ENCODE results near the gene TMC8.

DNA sequence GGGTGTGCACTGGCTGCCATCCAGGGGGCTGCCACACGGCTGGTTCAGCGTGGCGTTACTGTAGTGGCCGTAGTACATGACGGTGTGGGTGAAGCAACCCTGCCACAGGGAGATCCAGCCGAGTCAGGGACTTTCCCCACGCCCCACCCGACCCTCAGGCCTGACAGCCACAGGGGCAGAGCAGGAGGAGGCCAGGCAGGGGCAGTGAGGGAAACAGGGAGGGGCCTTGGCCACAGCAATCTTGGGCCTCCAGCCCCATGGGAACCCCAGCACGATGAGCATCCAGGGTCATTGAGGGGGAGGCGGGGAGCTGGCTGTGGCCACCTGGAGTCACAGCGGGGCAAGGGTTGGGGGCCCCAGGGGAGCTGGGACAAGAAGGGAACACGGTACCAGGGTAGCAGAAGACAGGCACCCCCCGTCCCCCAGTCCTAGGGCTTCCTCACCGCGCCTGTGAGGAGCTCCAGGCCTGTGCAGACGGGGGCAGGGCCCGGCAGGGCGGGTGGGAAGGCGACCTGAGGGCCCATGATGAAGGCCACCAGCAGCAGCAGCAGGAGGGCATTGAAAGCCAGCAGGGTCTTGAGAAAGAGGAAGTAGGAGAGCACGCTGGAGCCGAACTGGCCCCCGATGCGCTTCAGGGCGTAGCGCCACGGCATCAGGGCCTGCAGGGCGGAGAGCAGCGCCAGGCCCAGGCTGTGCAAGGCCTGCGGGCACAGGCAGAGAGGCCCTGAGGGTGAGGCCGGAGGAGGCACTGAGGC is 6.3 kb upstream of the TMC8 start:
- TF ChIP-seq ESRRA (IDR thresholded peaks at IDR 0.05; ENCODE audit: borderline replicate concordance, low read length) (no peak), CEBPB (IDR thresholded peaks at IDR 0.05) (no peak), MYC (IDR thresholded peaks at IDR 0.05; ENCODE audit: borderline replicate concordance, low read length) (no peak), POLR2A (IDR thresholded peaks at IDR 0.05; ENCODE audit: low read length) (no peak), JUNB (IDR thresholded peaks at IDR 0.05) (no peak), SMC3 (IDR thresholded peaks at IDR 0.05) (no peak), EP300 (IDR thresholded peaks at IDR 0.05) (no peak), CHD4 (IDR thresholded peaks at IDR 0.05; ENCODE audit: borderline replicate concordance) (no peak), RAD21 (conservative IDR thresholded peaks at IDR 0.05 in 1 of 2, IDR thresholded peaks at IDR 0.05 in 1 of 2) (no peak)
- TF ChIP-seq, protein P1, sequence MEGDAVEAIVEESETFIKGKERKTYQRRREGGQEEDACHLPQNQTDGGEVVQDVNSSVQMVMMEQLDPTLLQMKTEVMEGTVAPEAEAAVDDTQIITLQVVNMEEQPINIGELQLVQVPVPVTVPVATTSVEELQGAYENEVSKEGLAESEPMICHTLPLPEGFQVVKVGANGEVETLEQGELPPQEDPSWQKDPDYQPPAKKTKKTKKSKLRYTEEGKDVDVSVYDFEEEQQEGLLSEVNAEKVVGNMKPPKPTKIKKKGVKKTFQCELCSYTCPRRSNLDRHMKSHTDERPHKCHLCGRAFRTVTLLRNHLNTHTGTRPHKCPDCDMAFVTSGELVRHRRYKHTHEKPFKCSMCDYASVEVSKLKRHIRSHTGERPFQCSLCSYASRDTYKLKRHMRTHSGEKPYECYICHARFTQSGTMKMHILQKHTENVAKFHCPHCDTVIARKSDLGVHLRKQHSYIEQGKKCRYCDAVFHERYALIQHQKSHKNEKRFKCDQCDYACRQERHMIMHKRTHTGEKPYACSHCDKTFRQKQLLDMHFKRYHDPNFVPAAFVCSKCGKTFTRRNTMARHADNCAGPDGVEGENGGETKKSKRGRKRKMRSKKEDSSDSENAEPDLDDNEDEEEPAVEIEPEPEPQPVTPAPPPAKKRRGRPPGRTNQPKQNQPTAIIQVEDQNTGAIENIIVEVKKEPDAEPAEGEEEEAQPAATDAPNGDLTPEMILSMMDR (IDR thresholded peaks at IDR 0.05) = no peak
- TF ChIP-seq, protein P2, sequence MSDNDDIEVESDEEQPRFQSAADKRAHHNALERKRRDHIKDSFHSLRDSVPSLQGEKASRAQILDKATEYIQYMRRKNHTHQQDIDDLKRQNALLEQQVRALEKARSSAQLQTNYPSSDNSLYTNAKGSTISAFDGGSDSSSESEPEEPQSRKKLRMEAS (IDR thresholded peaks at IDR 0.05) = no peak
- TF ChIP-seq, protein P3, sequence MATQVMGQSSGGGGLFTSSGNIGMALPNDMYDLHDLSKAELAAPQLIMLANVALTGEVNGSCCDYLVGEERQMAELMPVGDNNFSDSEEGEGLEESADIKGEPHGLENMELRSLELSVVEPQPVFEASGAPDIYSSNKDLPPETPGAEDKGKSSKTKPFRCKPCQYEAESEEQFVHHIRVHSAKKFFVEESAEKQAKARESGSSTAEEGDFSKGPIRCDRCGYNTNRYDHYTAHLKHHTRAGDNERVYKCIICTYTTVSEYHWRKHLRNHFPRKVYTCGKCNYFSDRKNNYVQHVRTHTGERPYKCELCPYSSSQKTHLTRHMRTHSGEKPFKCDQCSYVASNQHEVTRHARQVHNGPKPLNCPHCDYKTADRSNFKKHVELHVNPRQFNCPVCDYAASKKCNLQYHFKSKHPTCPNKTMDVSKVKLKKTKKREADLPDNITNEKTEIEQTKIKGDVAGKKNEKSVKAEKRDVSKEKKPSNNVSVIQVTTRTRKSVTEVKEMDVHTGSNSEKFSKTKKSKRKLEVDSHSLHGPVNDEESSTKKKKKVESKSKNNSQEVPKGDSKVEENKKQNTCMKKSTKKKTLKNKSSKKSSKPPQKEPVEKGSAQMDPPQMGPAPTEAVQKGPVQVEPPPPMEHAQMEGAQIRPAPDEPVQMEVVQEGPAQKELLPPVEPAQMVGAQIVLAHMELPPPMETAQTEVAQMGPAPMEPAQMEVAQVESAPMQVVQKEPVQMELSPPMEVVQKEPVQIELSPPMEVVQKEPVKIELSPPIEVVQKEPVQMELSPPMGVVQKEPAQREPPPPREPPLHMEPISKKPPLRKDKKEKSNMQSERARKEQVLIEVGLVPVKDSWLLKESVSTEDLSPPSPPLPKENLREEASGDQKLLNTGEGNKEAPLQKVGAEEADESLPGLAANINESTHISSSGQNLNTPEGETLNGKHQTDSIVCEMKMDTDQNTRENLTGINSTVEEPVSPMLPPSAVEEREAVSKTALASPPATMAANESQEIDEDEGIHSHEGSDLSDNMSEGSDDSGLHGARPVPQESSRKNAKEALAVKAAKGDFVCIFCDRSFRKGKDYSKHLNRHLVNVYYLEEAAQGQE (IDR thresholded peaks at IDR 0.05) = no peak
- TF ChIP-seq, protein P4, sequence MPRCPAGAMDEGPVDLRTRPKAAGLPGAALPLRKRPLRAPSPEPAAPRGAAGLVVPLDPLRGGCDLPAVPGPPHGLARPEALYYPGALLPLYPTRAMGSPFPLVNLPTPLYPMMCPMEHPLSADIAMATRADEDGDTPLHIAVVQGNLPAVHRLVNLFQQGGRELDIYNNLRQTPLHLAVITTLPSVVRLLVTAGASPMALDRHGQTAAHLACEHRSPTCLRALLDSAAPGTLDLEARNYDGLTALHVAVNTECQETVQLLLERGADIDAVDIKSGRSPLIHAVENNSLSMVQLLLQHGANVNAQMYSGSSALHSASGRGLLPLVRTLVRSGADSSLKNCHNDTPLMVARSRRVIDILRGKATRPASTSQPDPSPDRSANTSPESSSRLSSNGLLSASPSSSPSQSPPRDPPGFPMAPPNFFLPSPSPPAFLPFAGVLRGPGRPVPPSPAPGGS (IDR thresholded peaks at IDR 0.05) = no peak
- TF ChIP-seq, protein P5, sequence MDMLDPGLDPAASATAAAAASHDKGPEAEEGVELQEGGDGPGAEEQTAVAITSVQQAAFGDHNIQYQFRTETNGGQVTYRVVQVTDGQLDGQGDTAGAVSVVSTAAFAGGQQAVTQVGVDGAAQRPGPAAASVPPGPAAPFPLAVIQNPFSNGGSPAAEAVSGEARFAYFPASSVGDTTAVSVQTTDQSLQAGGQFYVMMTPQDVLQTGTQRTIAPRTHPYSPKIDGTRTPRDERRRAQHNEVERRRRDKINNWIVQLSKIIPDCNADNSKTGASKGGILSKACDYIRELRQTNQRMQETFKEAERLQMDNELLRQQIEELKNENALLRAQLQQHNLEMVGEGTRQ (IDR thresholded peaks at IDR 0.05) = no peak
